ENCODE measurements around the gene CDR2L.
"Not testable (repeated sequence)": the region's sequence is repeated elsewhere in the genome, so short reads cannot be mapped to it uniquely, and the experiment has no call there.

Gene CDR2L

DNA sequence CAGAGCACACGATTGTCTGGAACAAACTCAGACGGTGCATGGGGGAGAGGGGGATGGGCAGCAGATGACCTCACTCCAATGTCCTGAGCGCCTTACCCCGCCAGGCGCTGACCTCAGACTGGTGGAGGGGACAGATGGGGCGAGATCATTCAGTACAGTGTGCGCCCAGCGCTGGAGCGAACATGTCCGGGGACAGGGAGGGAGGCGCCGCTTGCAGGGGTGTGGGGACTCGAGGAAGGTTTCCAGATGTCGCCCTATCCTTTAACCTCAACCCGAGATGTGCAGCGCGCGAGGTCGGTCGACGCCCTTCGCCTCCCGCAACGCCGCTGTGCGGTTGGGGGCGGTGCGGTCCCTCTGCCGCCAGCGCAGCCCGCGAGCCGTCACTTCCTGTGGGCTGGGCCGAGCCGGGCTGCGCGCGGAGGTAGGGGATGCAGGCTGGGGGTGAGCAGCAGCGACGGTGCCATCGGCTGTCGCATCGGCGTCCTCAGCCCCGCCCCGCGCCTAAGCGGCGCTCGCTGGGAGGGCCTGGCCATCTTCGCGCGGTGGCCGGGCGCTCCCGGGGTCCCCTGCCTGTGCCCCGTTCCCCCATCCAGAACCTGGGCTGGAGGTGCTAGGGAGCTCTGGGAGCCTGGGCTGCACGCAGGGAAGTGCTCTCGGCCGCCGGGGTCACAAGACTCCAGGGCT lies 5.3 kb upstream of the CDR2L start:
- peak overlapping the region; percentile 68 for H3K4me3 ChIP-seq (replicated peaks; ENCODE audit: low read depth, low read length)
- peak; percentile 48 for DNase-seq (ENCODE audit: low read depth)
- TF ChIP-seq CTCF (IDR thresholded peaks at IDR 0.05; ENCODE audit: low read length, missing control alignments), result no peak

DNA sequence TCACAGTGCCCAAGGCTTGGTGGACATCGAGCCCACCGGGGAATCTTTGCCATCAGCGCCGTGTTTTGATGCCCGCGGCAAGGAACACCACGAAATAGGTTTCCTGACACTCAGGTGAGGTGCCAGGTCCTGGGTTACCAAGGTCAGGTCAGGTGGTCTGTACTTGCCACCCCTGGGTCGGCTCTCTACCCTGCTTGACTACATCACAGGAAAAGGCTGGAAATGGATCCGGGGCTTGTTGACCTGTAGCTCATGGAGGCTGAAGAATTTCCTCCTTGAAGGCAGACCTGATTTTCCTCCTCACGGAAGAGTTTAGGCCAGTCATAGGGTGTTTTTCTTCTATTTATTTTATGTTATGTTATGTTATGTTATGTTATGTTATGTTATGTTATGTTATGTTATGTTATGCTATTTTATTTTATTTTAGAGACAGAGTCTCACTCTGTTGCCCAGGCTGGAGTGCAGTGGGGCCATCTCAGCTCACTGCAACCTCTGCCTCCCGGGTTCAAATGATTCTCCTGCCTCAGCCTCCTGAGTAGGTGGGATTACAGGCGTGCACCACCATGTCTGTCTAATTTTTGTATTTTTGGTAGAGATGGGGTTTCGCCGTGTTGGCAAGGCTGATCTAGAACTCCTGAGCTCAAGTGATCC lies 4.6 kb upstream of the CDR2L start:
- not testable (repeated sequence) for DNase-seq (ENCODE audit: low read depth)
- peak overlapping the region; percentile 68 for H3K4me3 ChIP-seq (replicated peaks; ENCODE audit: low read depth, low read length)

DNA sequence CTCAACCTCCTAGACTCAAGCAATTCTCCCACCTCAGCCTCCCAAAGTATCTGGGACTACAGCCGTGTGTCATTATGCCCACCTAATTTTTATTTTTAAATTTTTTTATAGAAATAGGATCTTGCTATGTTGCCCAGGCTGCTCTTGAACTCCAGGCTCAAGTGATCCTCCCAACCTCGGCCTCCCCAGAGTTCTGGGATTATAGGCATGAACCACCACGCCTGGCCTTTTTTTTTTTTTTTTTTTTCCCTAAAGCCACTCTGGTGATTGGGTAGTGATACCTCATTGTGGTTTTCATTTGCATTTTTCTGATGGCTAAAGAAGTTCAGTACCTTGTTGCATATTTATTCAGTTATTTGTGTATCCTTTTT lies 1.2 kb upstream of the CDR2L start:
- no peak for DNase-seq (ENCODE audit: low read depth)
- no peak for TF ChIP-seq CTCF (IDR thresholded peaks at IDR 0.05; ENCODE audit: low read length, missing control alignments)
- H3K4me3 ChIP-seq (replicated peaks; ENCODE audit: low read depth, low read length), result no peak overlapping the region

DNA sequence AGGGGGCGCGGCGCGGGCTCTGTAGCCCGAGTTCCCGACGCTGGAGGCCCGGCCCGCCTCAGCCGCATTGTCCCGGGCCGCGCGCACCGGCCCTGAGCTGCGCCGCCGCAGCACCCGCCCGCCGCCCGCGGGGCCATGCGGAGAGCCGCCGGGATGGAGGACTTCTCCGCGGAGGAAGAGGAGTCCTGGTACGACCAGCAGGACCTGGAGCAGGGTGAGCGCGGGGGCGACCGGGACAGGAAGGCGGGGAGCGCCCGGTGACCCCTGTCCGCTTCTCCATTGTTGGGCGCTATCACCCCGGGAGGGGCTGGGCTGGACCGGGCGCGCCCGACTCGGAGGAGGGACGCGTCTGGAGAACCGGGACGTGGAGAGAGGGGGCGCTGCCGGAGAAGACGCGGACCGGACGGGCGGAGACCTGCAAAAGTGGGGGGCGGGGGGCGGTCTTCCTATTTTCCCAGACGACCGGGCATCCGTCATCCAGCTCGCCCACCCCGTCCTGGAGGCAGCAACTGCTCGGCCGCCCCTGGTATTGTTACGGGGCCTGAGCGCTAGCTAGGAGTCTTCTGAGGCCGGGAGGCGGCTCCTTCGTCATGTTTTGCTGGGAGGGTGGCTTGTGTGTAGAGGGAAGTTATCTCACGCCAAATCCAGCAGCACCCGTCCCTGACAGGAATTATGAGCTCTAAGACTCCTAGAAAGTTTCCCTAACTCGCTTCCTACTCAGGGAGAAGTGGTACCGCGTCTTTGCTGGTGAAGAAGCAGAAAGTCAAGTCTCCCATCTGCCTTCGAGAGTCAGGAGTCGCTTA lies 678 bp downstream of the CDR2L start:
- peak overlapping the region; percentile 76 for H3K4me3 ChIP-seq (replicated peaks; ENCODE audit: low read depth, low read length)
- peak; percentile 69 for DNase-seq (ENCODE audit: low read depth)
- peak; percentile 27 for TF ChIP-seq CTCF (IDR thresholded peaks at IDR 0.05; ENCODE audit: low read length, missing control alignments)

DNA sequence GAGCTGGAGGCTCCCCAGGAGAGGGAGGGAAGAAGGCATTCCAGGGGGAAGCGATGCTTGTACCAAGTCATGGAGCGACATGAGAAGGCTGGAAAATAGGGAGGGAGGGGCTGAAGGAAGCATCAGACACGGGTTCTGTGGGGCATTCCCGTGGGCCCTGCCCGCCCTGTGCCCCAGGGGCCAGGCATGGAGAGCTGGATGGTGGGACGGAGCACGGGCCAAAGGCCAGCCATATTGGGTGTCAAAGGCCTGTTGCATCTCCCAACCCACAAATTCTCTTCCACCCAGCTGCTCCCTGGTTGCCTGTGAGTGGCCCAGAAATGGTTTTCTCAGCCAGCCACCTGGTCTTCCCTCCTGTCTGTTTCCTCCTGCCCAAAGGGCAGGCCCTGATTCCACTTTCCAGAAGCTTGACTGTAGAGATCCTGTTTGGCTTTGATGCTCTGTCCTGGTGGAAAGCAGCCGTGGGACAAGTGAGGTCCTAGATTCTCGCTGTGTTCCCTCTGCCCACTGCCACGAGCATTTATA lies 3.2 kb downstream of the CDR2L start:
- no peak overlapping the region for H3K4me3 ChIP-seq (replicated peaks; ENCODE audit: low read depth, low read length)
- DNase-seq (ENCODE audit: low read depth), result no peak
- no peak for TF ChIP-seq CTCF (IDR thresholded peaks at IDR 0.05; ENCODE audit: low read length, missing control alignments)

GRCh38 chr17:74992223-74992622 lies 4.8 kb downstream of the CDR2L start:
- H3K4me3 ChIP-seq (replicated peaks; ENCODE audit: low read depth, low read length), result no peak overlapping the region
- no peak for TF ChIP-seq CTCF (IDR thresholded peaks at IDR 0.05; ENCODE audit: low read length, missing control alignments)
- DNase-seq (ENCODE audit: low read depth), result no peak

DNA sequence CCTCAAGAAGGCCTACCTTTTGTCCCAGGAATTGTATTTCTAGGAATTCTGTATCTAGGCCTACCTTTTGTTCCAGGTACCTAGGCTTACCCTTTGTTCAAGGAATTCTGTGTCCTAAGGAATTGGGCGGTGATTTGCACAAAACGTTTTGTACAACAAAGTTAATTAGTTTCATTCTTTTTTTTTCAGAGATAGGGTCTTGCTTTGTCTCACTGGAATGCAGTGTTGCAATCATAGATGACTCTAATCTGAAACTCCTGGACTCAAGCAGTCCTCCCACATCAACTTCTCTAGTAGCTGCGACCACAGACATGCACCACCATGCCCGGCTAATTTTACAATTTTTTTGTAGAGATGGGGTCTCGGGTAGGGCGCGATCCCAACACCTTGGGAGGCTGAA lies 7.0 kb downstream of the CDR2L start:
- DNase-seq (ENCODE audit: low read depth), result peak; percentile 81
- H3K4me3 ChIP-seq (replicated peaks; ENCODE audit: low read depth, low read length), result no peak overlapping the region
- TF ChIP-seq CTCF (IDR thresholded peaks at IDR 0.05; ENCODE audit: low read length, missing control alignments), result no peak

Data from fibroblast of pulmonary artery (primary cell).